NCI-H2196 treated with DMSO at 0.1 percent for 48 hours (cell line): ENCODE measurements around the gene RNF112.
"Not testable (repeated sequence)": the region's sequence is repeated elsewhere in the genome, so short reads cannot be mapped to it uniquely, and the experiment has no call there.

Experiments
- DNase-seq: peaks from one replicate; lab custom pipeline; 2025; ENCODE audit not compliant: unreplicated experiment; lab: John Stamatoyannopoulos, UW

RNF112 gene

GRCh38 chr17:19446577-19446976 lies 35.5 kb downstream of the RNF112 start:
- not testable (repeated sequence) for DNase-seq

- DNase-seq = peak; percentile 23
These were observed 36.1 kb downstream of the RNF112 start for GRCh38 chr17:19447085-19447583.

- DNase-seq = no peak
These were observed 37.6 kb downstream of the RNF112 start for GRCh38 chr17:19448341-19449268.

- no peak for DNase-seq
These were observed 38.6 kb downstream of the RNF112 start for GRCh38 chr17:19449656-19450055.

GRCh38 chr17:19453296-19453695 lies 42.3 kb downstream of the RNF112 start:
- DNase-seq = no peak

GRCh38 chr17:19454074-19454473 lies 43.0 kb downstream of the RNF112 start:
- no peak for DNase-seq

GRCh38 chr17:19456016-19456927 lies 45.2 kb downstream of the RNF112 start:
- no peak for DNase-seq

GRCh38 chr17:19457046-19457445 lies 46.0 kb downstream of the RNF112 start:
- DNase-seq = no peak

- no peak for DNase-seq
These were observed 46.8 kb downstream of the RNF112 start for GRCh38 chr17:19457830-19458271.

- not testable (repeated sequence) for DNase-seq
These were observed 47.4 kb downstream of the RNF112 start for GRCh38 chr17:19458481-19458880.

- DNase-seq = not testable (repeated sequence)
These were observed 48.1 kb downstream of the RNF112 start for GRCh38 chr17:19459018-19459655.

GRCh38 chr17:19460700-19461099 lies 49.7 kb downstream of the RNF112 start:
- no peak for DNase-seq

- no peak for DNase-seq
These were observed 50.1 kb downstream of the RNF112 start for GRCh38 chr17:19461116-19461515.

- DNase-seq = no peak
These were observed 50.6 kb downstream of the RNF112 start for GRCh38 chr17:19461681-19462080.

GRCh38 chr17:19462456-19463035 lies 51.5 kb downstream of the RNF112 start:
- DNase-seq = not testable (repeated sequence)

- DNase-seq = no peak
These were observed 53.3 kb downstream of the RNF112 start for GRCh38 chr17:19464031-19465026.
